ENCODE data around the gene ALS2.
A peak's percentile ranks its signal among the peaks of the same experiment; 100 is the strongest.

The ALS2 gene

GRCh38 chr2:201796478-201796865 lies 15.7 kb upstream of the ALS2 start:
- DNase-seq (ENCODE audit: low read depth in 1 of 2, low spot score in 1 of 2), result no peak
- TF ChIP-seq GABPA (IDR thresholded peaks at IDR 0.05; ENCODE audit: low read depth), result no peak
- no peak for TF ChIP-seq POLR2AphosphoS5 (IDR thresholded peaks at IDR 0.05; ENCODE audit: low read depth)
- TF ChIP-seq SPI1 (IDR thresholded peaks at IDR 0.05; ENCODE audit: borderline replicate concordance, low read depth), result no peak
- no peak for TF ChIP-seq CTCF (IDR thresholded peaks at IDR 0.05; ENCODE audit: insufficient read depth, low read length)
- TF ChIP-seq REST (IDR thresholded peaks at IDR 0.05; ENCODE audit: insufficient replicate concordance, low read depth), result no peak
- no peaks in the 10 kb centered on the region for H3K27me3 ChIP-seq (ENCODE audit: insufficient read depth, poor library complexity, severe bottlenecking)
- no peak overlapping the region for H3K4me3 ChIP-seq (replicated peaks; ENCODE audit: insufficient read depth, low read length)
- no peak overlapping the region for H3K27ac ChIP-seq (replicated peaks)

GRCh38 chr2:201795607-201796477 lies 15.1 kb upstream of the ALS2 start:
- TF ChIP-seq CTCF (IDR thresholded peaks at IDR 0.05; ENCODE audit: insufficient read depth, low read length) (peak; percentile 45), REST (IDR thresholded peaks at IDR 0.05; ENCODE audit: insufficient replicate concordance, low read depth) (no peak), GABPA (IDR thresholded peaks at IDR 0.05; ENCODE audit: low read depth) (no peak), POLR2AphosphoS5 (IDR thresholded peaks at IDR 0.05; ENCODE audit: low read depth) (no peak), SPI1 (IDR thresholded peaks at IDR 0.05; ENCODE audit: borderline replicate concordance, low read depth) (no peak)
- Histone ChIP-seq H3K27me3 (ENCODE audit: insufficient read depth, poor library complexity, severe bottlenecking) (no peaks in the 10 kb centered on the region), H3K4me3 (replicated peaks; ENCODE audit: insufficient read depth, low read length) (no peak overlapping the region), H3K27ac (replicated peaks) (no peak overlapping the region)
- DNase-seq (ENCODE audit: low read depth in 1 of 2, low spot score in 1 of 2), result peak in 1 of 2 experiments; percentile 33

GRCh38 chr2:201794294-201794693 lies 13.6 kb upstream of the ALS2 start:
- no peak for DNase-seq (ENCODE audit: low read depth in 1 of 2, low spot score in 1 of 2)
- H3K4me3 ChIP-seq (replicated peaks; ENCODE audit: insufficient read depth, low read length), result no peak overlapping the region
- no peak for TF ChIP-seq GABPA (IDR thresholded peaks at IDR 0.05; ENCODE audit: low read depth)
- no peak for TF ChIP-seq CTCF (IDR thresholded peaks at IDR 0.05; ENCODE audit: insufficient read depth, low read length)
- no peak for TF ChIP-seq POLR2AphosphoS5 (IDR thresholded peaks at IDR 0.05; ENCODE audit: low read depth)
- TF ChIP-seq SPI1 (IDR thresholded peaks at IDR 0.05; ENCODE audit: borderline replicate concordance, low read depth), result no peak
- no peak for TF ChIP-seq REST (IDR thresholded peaks at IDR 0.05; ENCODE audit: insufficient replicate concordance, low read depth)
- H3K27me3 ChIP-seq (ENCODE audit: insufficient read depth, poor library complexity, severe bottlenecking), result no peaks in the 10 kb centered on the region
- H3K27ac ChIP-seq (replicated peaks), result no peak overlapping the region
